Stimulated activated naive CD8-positive, alpha-beta T cell treated with anti-CD3 and anti-CD28 coated beads, Interleukin-15, Interleukin-2, amounts not matched to agents 100 U/mL and 50 U/mL, for 24 hours (primary cell): ENCODE results near the gene PROK1.
"Not testable (repeated sequence)": the region's sequence is repeated elsewhere in the genome, so short reads cannot be mapped to it uniquely, and the experiment has no call there.

Experiments
- ATAC-seq: fragments of 150-1000 bp; cut with Tn5 transposase; one replicate; pipeline ENCODE4 v1.10.0; 2021
- DNase-seq: peaks from one replicate; pipeline ENCODE4 v3.0.0; 2021

PROK1 gene

GRCh38 chr1:110433803-110434202 lies 17.1 kb upstream of the PROK1 start:
- no peak for DNase-seq
- ATAC-seq: no peak

- ATAC-seq: no peak
These were observed 16.0 kb upstream of the PROK1 start for GRCh38 chr1:110434946-110435345.

GRCh38 chr1:110436635-110437034 lies 14.3 kb upstream of the PROK1 start:
- ATAC-seq (no peak), DNase-seq (no peak)

More at GRCh38 chr1:110434946-110435345, 16.0 kb upstream of the PROK1 start:
- no peak for DNase-seq

- ATAC-seq, DNase-seq: not testable (repeated sequence)
These were observed 13.2 kb upstream of the PROK1 start for GRCh38 chr1:110437645-110438299.

GRCh38 chr1:110438893-110439292 lies 12.1 kb upstream of the PROK1 start:
- ATAC-seq: no peak

GRCh38 chr1:110439873-110440272 lies 11.1 kb upstream of the PROK1 start:
- DNase-seq, ATAC-seq: not testable (repeated sequence)

More at GRCh38 chr1:110438893-110439292, 12.1 kb upstream of the PROK1 start:
- no peak for DNase-seq

DNA sequence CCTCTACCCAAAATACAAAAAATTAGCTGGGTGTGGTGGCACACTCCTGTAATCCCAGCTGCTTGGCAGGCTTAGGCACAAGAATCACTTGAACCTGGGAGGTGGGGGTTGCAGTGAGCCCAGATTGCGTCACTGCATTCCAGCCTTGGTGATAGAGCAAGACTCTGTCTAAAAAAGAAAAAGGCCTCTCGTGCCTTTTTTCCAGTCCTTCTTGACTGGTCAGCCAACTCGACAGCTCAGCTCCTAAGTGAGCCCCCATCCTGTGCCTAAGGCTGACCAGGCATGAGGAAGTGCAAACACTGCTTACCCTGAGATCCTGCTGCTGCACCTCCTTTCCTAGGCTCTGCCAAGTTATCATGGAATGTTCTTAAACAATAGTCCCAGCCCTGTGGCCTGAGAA lies 10.1 kb upstream of the PROK1 start:
- no peak for ATAC-seq
- no peak for DNase-seq

GRCh38 chr1:110441888-110442287 lies 9.1 kb upstream of the PROK1 start:
- DNase-seq: no peak
- no peak for ATAC-seq

- DNase-seq (no peak), ATAC-seq (no peak)
These were observed 7.5 kb upstream of the PROK1 start for GRCh38 chr1:110443451-110443850.

GRCh38 chr1:110444561-110444960 lies 6.4 kb upstream of the PROK1 start:
- no peak for ATAC-seq
- DNase-seq: no peak

- DNase-seq: no peak
- no peak for ATAC-seq
These were observed 993 bp upstream of the PROK1 start for GRCh38 chr1:110449661-110450651.

DNA sequence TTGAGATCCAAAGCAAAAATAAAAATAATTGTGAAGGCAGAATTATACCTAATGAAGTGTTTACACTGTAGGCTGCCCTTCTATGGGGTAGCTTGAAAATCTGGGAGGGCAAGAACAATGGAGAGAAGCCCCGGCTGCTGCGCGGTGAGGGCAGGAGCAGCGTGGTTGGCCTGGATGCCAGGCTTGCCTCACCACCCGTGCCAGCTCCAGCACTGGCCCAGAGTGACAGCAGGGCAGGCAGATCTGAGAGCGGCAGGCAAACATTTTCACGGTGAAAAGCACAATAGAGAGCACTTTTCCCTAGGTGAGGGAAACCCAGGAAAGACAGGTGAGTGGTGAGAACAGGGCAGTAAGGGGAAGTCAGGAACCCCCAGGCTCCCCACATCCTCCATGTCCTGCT lies 1.4 kb downstream of the PROK1 start:
- DNase-seq (no peak), ATAC-seq (no peak)

DNA sequence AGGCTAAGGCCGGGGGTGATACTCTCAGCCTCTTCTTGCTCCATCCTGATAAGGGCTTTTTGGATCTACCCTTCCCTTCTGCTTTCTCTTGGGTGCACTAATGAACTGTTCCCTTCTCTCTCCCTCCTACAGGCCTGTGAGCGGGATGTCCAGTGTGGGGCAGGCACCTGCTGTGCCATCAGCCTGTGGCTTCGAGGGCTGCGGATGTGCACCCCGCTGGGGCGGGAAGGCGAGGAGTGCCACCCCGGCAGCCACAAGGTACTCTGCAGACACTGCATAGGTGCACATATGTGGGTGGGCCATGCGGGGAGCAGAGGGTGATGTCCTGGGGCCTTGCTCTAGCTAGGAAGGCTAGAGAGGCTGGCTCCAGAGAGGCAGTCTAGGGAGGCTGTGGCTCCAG lies 2.9 kb downstream of the PROK1 start:
- no peak for DNase-seq
- ATAC-seq: peak; percentile 17

DNA sequence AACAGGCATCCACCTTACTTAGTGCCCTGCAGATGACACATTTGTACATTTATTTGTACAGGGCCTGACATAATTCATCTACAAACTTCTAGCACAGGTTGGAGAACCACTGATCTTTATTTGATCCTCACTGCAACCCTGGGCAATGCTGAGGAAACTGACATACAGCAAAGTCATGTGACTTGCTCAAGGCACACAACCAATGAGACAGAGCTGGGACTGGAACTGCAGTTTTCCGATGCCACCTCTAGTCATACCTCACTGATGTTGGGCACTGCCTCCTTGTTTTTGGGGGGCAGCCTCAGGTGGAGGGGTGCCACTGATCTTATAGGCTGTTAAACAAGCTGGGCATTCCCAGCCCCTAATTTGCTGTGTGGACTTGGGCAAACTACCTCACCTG lies 3.4 kb downstream of the PROK1 start:
- no peak for ATAC-seq
- DNase-seq: no peak

- ATAC-seq: no peak
- DNase-seq: no peak
These were observed 4.2 kb downstream of the PROK1 start for GRCh38 chr1:110455151-110455550.

DNA sequence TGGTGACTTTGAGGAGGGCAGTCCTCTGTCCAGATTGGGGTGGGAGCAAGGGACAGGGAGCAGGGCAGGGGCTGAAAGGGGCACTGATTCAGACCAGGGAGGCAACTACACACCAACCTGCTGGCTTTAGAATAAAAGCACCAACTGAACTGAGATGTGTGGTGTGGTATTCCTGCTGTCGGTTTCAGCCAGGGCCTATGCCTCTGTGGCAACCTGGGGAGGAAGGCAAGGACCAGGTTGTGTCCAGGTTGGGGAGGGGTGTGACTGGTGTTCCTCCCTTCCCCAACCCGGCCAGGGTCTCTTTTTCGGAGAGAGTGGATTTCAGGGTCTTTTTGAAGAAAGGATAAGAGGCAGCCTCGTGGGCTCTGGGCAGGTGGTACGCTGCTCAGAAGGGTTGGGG lies 6.3 kb downstream of the PROK1 start:
- ATAC-seq (no peak), DNase-seq (no peak)

DNA sequence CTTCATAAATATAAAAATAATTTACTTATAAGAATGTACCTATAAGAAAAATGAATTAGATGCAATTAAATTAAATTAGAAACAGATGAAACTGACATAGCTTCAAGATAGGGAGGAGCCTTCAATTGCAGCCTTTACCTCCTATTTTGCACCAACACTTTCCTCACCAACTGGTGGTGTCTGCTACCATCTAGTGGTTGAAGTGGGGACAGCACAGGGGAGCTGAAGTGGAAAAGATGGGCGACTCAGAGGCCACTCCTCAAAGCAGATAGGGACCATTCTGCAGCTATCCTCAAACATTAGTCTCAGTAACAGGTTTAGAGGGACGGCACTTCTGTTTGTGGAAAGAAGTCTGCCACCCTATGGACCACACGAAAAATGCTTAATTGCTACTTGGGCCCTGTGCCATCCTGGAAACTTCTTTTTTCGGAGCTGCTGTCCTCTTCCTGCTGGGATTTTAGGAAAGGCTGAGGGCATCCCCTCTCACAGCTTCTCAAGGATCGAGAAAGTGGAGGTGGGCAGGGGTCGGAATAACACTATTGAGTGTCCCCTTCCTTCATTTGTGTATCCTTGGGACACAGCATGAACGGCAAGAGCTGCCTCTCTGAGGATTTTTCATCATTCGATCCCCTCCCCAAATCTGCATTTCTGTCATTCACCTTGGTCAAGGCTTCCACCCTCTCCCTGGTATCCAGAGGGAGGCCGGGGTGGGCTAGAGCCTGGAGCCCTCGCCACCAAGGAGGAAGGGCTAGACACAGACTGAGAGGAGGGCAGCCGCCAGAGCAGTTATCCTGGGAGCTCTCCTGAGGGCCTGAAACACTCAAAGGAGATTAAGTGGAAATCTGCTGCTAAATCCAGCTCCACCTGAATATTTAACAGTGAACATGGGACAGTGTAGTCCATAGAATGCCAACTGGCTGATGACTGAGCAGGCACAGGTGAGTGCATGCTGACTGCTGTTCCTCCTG lies 9.6 kb downstream of the PROK1 start:
- DNase-seq (peak; percentile 84), ATAC-seq (peak; percentile 87)

GRCh38 chr1:110462093-110462492 lies 11.1 kb downstream of the PROK1 start:
- DNase-seq (no peak), ATAC-seq (no peak)

DNA sequence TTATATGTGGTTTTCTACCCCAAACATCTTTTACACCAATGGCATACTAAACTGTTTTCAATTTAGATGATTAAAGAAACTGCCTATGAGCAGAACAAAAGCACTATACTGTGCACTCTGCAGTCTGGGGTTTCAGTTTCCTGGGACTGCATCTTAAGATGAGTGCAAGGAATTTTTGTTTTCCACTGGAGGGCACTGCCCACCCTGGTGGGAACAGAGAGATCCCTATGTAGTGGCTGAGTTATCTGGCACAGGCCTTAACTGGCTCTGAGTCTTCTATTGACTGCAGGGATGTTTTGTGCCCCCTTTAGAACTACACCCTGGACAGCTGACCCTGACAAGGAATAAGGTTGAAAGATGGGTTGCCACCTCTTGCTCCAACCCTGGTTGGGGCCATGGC lies 12.0 kb downstream of the PROK1 start:
- no peak for ATAC-seq
- DNase-seq: no peak

GRCh38 chr1:110463725-110464124 lies 12.8 kb downstream of the PROK1 start:
- no peak for ATAC-seq
- DNase-seq: no peak

DNA sequence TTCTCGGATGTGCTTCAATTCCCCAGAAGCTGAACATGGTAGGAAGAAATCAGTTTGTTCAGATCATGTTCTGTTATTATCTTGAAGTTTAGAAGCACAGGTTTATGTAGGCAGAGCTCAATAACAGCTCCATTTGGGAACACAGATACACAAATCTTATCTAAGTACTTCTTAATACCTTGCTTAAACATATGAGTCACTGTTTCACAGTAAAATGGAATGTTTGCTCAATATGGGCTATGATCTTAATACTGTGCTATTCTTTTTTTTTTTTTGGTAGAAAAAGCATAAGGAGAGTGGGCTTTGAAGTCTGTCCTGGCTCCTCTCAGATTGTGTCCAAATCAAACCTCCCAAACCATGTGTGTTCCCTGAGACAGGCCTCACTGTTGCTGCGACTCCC lies 13.4 kb downstream of the PROK1 start:
- ATAC-seq (no peak), DNase-seq (no peak)
